Left colon (tissue), 2 donors: ENCODE data around the gene CLEC17A. TPM values are rescaled to one million over a fixed set of nuclear protein-coding genes. Genes with fewer than 3 reads are reported as not detected.
"Not testable (repeated sequence)": the region's sequence is repeated elsewhere in the genome, so short reads cannot be mapped to it uniquely, and the experiment has no call there.

ENCODE experiments used
- ATAC-seq: fragments of 200-7000 bp; cut with Tn5 transposase; one replicate; pipeline ENCODE4 v1.9.1; 2020; ENCODE audit warnings: mild to moderate bottlenecking, moderate library complexity
- DNase-seq, 2 donors: peaks; one replicate each; pipeline ENCODE4 v3.0.0-alpha.2; 2020
- intact Hi-C, 2 donors: fragments of 100-400 bp; cut with DNase I in 1 of 2; cut with micrococcal nuclease in 1 of 2; formaldehyde crosslinking; loops; one replicate each; pipeline versions ENCODE4 v1.11.2 to v1.14.0; 2022; cut with DNase I, micrococcal nuclease
- total RNA-seq, 2 donors: library from RNA; stranded (reverse); fragmentation: NEBNext Ultra II Directional; extraction: Animal tissue kit (Norgen Biotek cat#: 25700); gene quantifications; one replicate each; pipeline ENCODE4 v1.2.1, GENCODE V29; 2021
- donor health status: DM: no; HTN: no; CAD: no.
- donor health status: DM: yes; HTN: yes; CAD: no.

Gene CLEC17A
- total RNA-seq, 2 donors from 2014 or later, result 0.15 to 0.36 TPM

GRCh38 chr19:14571695-14572490 lies 11.0 kb upstream of the CLEC17A start, which contains the start of gene NDUFB7:
Gene NDUFB7 (minus strand): TSS chr19:14572066. CDS start chr19:14572000, 66 bp downstream.
- peak; percentile 91 for ATAC-seq
- DNase-seq, result peak; percentile 90 to 93
- intact Hi-C loops, result loop anchor here in 1 of 2 donors (5.0 kb wide), 1 partner anchor 115 kb away; no protein-coding TSS in a partner anchor

GRCh38 chr19:14575428-14575980 lies 7.4 kb upstream of the CLEC17A start:
- intact Hi-C loops, result no loop called here
- ATAC-seq, result no peak
- DNase-seq, result no peak

- intact Hi-C loops, result no loop called here
- DNase-seq, result no peak
- no peak for ATAC-seq
These were observed 6.5 kb upstream of the CLEC17A start for GRCh38 chr19:14576363-14576762.

- intact Hi-C loops, result no loop called here
- DNase-seq, result no peak
- no peak for ATAC-seq
These were observed 5.6 kb upstream of the CLEC17A start for GRCh38 chr19:14577264-14577663.

GRCh38 chr19:14577885-14578427 lies 4.9 kb upstream of the CLEC17A start:
- no peak for ATAC-seq
- intact Hi-C loops, result no loop called here

GRCh38 chr19:14580623-14581237 lies 2.2 kb upstream of the CLEC17A start:
- intact Hi-C loops, result no loop called here
- ATAC-seq (no peak), DNase-seq (no peak)

More at GRCh38 chr19:14577885-14578427, 4.9 kb upstream of the CLEC17A start:
- DNase-seq, result no peak

GRCh38 chr19:14584372-14584771 lies 1.5 kb downstream of the CLEC17A start:
- ATAC-seq, intact Hi-C loops, DNase-seq: not testable (repeated sequence)

GRCh38 chr19:14585187-14585586 lies 2.3 kb downstream of the CLEC17A start:
- ATAC-seq, intact Hi-C loops, DNase-seq: not testable (repeated sequence)

- DNase-seq, ATAC-seq, intact Hi-C loops: not testable (repeated sequence)
These were observed 6.5 kb downstream of the CLEC17A start for GRCh38 chr19:14589433-14589832.

- DNase-seq (no peak), ATAC-seq (no peak)
- intact Hi-C loops, result no loop called here
These were observed 12.7 kb downstream of the CLEC17A start for GRCh38 chr19:14595558-14595957.

- intact Hi-C loops, result no loop called here
- no peak for ATAC-seq
- DNase-seq, result no peak
These were observed 16.8 kb downstream of the CLEC17A start for GRCh38 chr19:14599548-14600147.

GRCh38 chr19:14603990-14604387 lies 21.1 kb downstream of the CLEC17A start:
- intact Hi-C loops, result no loop called here

GRCh38 chr19:14606627-14607026 lies 23.7 kb downstream of the CLEC17A start:
- ATAC-seq, result no peak
- intact Hi-C loops, result no loop called here

More at GRCh38 chr19:14603990-14604387, 21.1 kb downstream of the CLEC17A start:
- ATAC-seq (no peak), DNase-seq (no peak)

GRCh38 chr19:14611051-14611450 lies 28.2 kb downstream of the CLEC17A start:
- DNase-seq, result no peak
- intact Hi-C loops, result no loop called here
- ATAC-seq, result no peak

More at GRCh38 chr19:14606627-14607026, 23.7 kb downstream of the CLEC17A start:
- no peak for DNase-seq

GRCh38 chr19:14612242-14612641 lies 29.4 kb downstream of the CLEC17A start:
- intact Hi-C loops, ATAC-seq, DNase-seq: not testable (repeated sequence)

GRCh38 chr19:14612657-14613056 lies 29.8 kb downstream of the CLEC17A start:
- no peak for ATAC-seq
- intact Hi-C loops, result no loop called here
- no peak for DNase-seq

GRCh38 chr19:14613399-14614098 lies 30.7 kb downstream of the CLEC17A start:
- ATAC-seq, DNase-seq, intact Hi-C loops: not testable (repeated sequence)

- peak in 1 of 2 donors; percentile 16 for DNase-seq
- ATAC-seq, result no peak
- intact Hi-C loops, result no loop called here
These were observed 31.2 kb downstream of the CLEC17A start for GRCh38 chr19:14614099-14614412.
